GM19397 (cell line): Measurements from ENCODE around the gene PRM3.

Experiments
- ATAC-seq: cut with Tn5 transposase; IDR thresholded peaks from one replicate; pipeline ENCODE4 v1.9.1; 2021; ENCODE audit warnings: mild to moderate bottlenecking, moderate library complexity; ENCODE audit not compliant: unreplicated experiment

Gene PRM3

DNA sequence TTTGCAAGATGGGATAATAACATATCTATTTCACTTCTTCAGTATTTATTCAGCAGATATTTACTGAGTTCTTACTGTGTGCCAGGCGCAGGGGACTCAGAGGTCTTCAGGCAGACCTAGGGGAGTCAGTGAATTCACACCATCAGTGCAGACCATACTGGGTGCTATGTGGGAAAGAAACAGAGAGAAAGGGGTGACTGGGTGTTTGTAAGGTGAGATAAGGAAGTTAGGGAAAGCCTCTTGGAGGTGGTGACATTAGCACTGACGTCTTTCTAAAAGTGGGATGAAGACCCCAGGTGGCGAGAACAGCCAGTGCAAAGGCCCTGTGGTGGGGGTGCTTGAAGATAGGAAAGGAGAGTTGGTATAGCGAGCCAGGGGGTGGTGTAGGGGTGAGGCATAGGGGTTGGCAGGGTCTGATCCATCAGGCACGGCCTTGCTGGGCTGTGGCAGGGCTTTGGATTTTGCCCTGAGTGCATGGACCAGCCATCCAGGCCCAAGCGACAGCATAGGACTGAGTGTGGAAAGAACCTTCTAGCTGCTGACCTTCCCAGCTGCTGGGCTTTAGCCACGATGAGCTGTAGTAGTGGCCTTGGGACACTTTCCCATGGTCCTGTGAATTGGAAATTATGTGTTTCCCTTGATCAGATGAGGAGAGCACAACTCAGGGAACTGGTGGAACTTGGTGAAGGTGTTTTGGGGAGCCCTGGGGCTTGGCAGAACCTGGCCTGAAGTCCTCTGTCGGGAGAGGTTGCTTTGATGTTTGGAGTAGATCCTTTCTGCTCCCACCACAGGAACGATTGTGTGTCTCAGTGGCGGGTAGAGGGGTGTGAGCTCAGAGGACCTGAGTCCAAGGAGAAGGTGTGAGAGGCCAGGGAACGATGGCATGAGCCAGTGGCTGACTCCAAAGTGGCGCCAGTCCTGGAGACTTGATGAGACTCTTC is 13.5 kb downstream of the PRM3 start:
- no peak for ATAC-seq

DNA sequence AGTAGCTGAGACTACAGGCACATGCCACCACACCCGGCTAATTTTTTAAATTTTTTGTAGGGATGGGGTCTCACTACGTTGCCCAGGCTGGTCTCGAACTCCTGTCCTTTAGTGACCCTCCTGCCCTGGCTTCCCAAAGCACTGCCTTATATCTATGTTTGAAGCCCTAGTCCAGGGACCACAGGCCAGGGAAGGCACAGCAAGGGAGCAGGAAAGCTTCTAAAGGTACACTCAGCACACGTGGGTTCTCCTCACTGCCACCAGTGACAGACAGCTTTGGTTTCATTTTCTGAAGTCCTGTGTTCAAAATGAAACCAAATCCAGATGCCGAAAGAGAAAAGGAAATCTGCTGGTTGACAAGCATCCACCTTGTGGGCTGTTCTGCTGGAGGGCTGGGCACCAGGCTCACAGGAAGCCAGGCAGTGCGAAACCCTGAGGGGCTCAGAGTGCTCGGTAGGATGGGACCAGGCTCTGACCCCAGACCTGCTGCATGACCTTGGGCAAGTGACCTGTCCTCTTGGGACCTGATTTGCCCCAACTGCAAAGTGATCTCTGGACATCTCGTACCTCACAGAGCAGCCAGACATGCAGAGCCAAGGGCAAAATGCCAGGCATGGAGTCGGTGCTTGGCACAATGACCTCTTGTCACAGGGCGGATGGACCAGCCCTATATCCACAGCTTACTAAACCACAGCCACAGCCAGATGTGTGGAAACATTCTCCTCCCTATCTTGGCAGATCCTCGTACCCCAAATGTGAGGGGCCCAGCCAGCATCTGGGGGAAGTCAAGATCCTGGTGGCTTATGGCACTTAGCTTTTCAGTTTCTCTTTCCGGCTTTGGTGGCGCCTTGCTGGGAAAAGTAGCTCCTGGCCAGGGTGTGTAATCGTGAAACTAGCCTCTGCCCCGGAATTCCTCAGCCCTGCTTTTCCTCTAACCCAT is 14.6 kb downstream of the PRM3 start:
- ATAC-seq = no peak

DNA sequence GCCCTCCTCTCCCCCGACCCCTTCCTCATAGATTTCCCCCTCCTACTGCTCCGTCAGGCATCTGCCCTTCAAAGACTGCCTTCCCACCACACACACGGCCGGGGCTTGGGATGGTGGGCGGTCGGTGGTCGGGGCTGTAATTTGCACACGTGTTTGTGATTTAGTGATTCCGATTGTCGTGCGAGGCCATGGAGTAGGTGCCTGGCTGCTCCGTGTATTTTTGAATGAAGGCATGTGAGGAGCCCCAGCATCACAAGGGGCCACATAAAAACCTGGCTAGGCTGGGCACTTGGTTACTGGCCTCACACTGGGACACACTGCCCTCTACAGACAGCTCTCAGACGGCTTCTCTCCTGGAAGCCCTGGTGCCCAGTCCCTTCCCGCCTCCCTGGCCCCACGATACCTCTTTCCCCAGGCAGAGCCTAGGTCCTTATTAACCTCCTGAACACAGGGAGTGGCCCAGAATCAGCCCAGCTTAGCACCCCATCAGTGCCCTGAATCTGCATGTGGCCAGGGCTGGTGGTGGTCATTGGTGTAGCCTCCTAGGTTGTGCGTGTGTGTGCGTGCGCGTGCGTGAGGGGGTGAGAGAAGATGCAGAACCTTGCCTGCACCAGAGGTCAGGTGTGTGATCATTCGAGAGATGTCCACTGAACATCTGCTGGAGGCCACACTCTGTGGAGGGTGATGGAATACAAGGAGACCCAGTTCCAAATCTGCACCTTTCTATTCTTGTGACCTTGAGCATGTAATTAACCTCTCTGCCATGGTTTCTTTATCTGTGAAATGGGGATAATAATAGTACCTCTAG is 16.1 kb downstream of the PRM3 start:
- no peak for ATAC-seq

DNA sequence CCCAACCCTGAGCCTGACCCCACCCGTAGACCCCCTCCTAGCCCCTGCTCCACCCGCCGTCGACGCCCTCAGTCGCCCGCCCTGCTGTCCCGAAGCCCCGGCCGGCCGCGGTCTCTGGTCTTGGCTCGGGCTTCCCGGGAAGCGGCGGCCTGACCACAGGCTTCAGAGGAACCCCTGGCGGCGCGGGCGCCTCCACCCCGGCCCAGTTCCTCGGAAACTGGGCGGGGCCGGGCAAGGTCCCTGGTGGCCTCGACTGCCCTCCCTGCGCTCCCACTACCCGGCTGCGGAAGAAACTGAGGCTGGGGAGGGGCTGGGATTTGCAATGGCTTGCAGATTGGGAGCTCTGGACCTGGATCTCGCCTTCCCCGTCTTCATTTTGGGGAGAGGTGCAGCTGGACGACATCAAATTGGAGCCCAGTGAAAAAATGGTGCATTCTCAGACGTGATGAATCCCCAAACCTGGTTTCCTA is 16.7 kb downstream of the PRM3 start:
- no peak for ATAC-seq

DNA sequence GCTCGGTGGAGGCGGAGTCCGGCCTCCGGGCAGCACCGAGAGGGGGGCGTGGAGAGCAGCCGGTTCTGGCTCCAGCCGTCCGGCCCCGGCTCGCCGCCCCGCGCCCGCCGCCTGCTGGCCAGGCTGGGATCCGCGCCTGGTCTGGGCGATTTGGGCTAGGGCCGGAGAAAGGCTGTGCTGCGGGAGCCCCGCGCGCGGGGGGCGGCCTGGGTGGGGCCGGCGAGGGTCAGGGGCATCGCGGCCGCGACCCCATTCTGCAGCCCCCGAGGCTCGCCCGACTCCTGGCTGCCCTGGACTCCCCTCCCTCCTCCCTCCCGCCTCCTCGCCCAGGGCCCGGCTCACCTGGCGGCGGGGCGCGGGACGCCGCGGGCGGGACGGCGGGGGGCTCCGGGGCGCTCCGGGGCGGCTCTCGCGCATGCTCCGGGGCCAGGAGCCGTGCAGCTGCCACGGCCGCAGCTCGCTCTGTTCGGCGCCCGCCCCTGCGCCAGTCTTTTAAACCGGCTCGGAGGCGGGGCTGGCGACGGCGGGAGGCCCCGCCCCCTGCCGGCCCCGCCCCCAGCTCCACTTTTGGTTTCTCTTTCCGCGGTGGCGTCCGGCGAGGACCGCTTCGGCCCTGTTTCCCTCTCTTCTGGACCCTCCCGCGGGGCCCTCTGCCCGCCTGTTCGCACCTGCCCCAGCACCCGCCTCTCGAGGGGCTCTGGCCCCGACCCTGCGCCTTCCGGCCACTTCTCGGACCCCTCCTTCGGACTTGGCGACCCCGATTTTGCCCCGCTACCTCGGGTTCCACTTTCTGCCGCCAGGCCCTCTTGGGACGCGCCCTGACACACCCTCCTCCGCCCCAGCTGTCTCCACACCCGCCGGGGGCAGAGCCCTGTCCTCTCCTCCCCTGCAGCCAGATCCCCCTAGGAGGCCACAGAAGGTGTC is 17.4 kb downstream of the PRM3 start, which contains the start of gene SOCS1:
TSS of gene SOCS1 (minus strand) at position 468 of the 924 bp plus-strand sequence. CDS start 726 bp downstream, outside the sequence.
- ATAC-seq = peak; percentile 63

DNA sequence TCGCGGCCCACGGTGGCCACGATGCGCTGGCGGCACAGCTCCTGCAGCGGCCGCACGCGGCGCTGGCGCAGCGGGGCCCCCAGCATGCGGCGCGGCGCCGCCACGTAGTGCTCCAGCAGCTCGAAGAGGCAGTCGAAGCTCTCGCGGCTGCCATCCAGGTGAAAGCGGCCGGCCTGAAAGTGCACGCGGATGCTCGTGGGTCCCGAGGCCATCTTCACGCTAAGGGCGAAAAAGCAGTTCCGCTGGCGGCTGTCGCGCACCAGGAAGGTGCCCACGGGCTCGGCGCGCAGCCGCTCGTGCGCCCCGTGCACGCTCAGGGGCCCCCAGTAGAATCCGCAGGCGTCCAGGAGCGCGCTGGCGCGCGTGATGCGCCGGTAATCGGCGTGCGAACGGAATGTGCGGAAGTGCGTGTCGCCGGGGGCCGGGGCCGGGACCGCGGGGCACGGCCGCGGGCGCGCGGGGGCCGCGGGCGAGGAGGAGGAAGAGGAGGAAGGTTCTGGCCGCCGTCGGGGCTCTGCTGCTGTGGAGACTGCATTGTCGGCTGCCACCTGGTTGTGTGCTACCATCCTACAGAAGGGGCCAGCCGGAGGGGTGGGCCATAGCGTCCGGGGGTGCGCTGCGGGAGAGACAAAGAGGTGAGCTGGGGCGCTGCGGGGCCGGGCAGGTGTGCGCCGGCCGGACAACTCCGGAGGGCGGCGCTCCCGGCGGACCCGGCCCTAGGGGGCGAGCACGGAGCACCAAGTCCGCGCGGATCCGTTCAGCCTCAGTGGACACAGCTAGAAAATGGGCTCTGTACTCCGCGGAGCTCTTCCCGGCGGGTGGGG is 18.3 kb downstream of the PRM3 start:
- peak; percentile 0 for ATAC-seq

DNA sequence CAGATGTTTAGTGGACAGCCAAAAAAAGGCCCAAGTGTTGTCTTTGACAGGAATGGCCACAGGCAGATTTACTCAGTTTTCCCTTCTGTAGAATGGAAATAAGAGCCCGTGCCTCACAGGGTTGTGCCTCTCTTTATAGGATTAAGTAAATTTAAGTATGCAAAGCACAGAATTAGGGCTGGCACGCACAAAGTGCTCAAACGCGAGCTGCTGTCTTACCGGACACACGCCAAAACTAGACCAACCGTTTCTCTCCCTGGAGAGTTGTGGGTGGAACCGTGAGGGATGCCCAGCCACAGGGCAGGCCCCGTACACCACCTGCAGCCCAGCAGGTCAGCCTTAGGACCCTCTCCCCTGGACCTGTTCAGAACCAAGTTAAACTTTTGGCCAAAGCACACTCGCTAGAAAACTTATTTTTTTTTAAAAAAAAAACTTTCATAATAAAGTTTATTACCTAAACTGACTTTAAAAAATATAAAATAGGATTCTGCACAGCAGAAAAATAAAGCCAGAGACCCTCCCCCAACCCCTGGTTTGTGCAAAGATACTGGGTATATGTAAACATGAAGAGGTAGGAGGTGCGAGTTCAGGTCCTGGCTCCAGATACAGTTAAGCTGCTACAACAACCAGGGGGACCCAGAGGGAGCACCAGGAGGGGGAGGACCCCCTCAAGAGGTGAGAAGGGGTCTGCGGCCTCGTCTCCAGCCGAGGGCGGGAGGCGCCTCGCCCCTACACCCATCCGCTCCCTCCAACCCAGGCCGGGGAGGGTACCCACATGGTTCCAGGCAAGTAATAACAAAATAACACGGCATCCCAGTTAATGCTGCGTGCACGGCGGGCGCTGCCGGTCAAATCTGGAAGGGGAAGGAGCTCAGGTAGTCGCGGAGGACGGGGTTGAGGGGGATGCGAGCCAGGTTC is 19.2 kb downstream of the PRM3 start:
- no peak for ATAC-seq

DNA sequence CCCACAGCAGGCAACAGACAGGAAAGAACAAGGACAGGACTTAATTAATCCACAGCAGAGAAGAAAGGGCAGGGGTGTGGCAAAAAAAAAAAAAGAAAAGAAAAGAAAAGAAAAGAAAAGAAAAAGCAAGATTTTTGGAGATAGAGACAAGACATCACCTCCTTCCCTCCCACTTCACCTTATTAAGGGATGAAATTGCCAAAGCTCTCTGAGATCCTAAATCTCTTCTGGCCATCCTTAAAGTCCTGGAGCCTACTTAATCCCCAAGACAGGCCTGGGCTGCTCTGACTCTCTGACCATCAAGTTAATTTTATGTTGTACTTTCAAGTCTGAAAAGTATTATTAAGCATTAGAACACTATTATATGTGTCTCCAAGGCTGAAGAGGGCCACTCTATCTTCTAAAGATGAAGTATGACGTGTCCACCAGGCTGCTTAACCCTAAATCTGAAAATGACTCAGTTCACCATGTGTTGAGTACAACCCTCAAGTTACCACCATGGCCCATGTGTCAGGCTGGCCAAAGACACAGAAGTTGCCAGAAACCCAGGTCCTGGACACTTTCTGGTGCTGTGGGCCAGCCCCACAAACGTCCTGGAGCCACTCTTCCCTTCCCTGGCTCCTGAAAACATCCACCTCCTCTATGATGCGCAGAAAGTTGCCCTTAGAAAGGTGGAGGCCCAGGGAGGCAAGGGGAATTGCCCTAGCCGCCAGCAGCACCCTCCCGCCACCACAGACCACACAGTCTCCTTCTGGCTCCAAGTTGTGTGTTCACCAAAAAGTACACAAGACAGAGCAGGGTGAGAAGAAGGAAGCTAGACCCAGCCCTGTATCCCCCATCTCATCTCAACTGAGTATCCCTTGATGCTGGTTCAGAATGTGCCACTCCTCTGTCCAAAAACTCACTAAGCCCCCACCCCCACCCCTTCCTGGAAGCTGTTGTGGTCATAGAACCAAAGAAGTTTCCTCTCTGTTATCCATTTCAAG is 20.1 kb downstream of the PRM3 start:
- ATAC-seq = no peak

DNA sequence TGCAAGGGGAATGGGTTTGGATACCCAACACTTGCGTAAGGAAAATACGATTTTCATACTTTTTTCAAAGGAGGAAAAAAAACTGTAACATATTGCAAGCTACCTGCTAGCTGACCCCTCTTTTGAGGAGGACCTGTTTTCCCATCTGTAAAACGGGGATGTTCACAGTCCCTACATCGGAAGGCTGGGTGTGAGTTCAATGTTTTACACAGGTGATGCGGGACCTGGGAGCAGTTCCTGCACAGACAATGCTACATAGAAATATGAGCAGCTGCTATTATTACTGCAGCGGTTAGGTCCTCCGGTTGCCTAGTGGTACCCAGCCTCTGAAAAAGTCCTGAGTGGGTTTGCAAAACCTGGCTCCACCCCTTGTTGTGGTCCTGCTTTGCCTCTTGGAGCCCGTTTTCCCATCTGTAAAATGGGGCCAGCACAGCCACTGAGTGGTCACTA is 20.9 kb downstream of the PRM3 start:
- no peak for ATAC-seq

DNA sequence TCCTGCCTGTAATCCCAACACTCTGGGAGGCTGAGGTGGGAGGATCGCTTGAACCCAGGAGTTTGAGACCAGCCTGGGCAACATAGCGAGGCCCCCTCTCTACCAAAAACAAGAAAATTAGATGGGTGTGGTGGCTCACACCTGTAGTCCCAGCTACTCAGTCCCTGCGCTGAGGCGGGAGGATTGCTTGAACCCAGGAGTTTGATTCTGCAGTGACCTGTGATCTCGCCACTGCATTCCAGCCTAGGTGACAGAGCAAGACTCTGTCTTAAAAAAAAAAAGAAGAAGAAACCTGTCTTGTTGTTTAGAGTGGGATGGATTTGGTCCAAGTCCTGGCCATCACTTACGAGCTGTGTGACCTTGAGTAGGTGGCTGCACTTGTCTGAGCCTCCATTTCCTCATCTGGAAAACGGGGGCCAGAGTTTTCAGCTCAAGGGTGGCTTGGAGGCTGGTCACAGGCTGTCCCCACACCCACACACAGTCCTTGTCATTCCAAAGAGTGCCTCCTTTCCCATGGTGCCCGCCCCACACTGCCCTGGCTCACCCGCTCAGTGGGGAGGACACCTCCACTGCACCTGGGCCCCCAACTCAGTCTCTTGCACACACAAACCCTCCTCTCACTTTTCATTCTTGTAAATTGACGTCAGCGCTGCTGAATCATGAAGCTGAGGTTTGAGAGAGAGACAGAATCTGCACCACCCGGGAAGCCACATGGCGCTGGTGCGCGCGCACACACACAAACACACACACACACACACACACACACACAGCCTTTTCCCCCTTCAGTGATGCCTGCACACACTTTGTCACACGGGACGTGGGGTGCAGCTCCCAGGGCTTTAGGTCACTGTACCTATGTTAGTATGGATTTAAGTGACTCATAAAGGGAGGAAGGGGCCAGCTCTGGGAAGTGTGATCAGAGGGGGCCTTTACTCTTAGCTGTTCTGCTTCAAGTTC is 21.6 kb downstream of the PRM3 start:
- no peak for ATAC-seq

DNA sequence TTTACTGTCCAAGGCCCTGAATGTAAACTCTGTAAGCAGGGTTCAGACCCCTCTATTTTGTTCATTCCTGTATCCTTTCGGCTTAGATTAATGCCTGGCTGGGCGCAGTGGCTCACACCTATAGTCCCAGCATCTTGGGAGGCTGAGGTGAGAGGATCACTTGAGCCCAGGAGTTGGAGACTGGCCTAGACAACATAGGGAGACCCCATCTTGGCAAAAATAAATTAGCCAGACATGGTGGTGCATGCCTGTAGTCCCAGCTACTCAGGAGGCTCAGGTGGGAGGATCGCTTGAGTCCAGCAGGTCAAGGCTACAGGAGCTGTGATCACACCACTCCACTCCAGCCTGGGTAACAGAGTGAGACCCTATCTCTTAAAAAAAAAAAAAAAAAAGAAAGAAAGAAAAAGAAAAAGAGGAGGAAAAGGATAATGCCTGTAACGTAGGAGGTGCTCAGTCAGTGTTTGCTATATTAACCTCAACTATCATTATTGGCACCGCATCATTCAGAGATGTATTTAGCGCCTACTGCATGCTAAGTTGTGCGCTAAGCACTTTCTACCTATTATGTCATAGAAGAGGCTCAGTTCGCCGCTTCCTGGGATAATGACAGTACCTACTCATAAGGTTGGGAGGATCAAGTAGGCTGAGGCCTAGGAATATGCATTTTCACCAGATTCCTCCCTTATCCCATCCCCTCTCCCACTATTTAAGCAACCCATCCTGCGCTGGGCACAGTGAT is 22.5 kb downstream of the PRM3 start:
- ATAC-seq = no peak

DNA sequence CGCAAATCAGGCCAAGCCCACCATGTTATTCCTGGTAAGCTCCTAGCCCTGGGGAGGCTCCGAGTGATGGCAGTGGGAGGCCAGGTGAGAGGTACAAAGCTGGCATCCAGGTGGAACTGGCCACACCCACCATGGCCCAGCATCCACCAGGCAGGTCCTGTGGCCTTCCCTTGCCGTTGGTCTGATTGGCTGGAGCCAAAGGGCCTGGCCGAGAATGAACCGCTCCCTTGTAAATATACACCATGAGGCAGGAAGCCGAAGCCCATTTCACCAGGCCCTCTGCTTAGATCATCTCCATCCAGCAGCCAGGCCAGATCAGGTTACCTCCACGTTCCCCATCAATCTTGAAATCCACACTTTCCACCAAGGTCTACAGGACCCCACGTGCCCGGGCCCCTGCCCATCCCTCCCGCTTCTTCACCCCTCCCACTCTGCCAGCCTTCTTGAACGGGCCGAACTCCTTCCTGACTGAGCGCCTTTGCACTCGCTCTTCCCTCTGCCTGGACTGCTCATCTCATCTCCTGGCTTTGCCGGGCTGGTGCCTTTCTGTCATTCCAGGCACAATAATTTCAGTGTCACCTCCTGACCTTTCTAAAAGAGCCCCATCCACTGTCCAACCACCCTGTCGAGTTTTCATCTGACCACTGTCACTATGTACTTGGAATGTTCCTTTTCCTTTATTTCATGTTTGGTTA is 23.2 kb downstream of the PRM3 start:
- no peak for ATAC-seq

DNA sequence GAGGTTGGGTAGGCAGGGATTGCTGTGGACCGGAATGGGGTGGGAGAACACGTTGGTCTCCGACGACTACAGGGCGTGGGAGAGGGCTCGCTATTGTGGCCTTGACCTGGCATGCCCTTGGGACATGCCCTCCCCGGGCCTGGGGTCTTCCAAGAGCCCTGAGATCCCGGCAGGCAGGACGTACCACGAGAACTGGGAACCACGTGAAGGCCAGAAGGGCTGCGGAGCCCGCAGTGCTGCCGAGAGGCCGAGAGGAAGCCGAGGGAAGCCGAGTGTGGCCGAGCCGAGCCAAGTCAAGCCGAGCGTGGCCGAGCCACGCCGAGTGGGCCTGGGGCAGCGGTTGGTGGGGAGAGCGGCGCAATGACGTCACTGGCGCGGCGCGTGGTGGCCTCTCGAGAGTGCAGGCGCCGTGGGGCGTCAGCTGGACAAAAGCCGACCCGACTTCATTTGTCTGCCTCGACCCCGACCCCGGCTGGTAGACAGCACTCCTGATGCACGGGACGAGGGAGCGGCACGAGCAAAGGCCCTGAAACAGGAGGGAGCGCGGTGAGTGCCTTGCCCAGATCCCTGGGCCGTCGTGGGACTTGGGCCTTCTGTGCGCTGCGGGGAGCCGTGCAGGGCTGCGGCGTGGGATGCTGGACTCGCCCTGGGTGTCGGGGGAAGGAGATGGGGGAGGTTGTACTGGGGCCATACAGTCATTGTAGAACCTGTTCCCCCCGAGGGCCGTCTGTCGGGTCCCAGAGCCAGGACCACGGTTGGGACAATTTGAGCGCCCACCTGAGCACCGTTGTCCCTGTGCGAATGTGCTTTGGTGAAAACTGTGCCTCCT is 24.0 kb downstream of the PRM3 start:
- ATAC-seq = no peak
